ENCODE measurements around the gene FRMD8. TPM values are rescaled to one million over a fixed set of nuclear protein-coding genes. Genes with fewer than 3 reads are reported as not detected.

FRMD8 gene
- total RNA-seq, 1 experiment from 2014 or later, result 51.1 TPM

DNA sequence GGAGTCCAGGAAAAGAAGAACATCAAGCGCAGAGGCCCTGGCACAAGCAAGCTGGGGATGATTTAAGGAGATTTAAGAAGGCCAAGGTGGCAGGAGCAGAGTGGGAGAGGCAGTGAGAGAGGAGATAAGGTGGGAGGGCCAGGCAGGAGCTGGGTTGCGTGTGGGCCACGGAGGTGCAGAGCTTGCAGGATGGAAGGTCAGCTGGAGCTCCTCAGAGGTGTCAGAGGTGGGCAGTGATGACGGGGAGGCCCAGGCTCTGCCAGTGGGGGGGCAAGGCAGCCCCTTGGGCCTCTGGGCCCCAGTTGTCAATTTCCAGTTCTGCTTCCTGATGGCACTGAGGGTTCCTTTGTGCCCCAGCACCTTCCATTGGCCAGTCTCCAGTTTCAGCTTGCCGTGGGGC lies 6.5 kb downstream of the FRMD8 start:
- POLR2A ChIA-PET (ENCODE audit: low non-redundant PET), result no interaction called here
- no peak for DNase-seq (ENCODE audit: low spot score)
- no peak for TF ChIP-seq EZH2 (IDR thresholded peaks at IDR 0.05; ENCODE audit: borderline replicate concordance, low read depth, low read length, poor library complexity, severe bottlenecking)
- no peak for TF ChIP-seq CTCF (conservative IDR thresholded peaks at IDR 0.05; ENCODE audit: low read depth, low read length)
- Histone ChIP-seq H3K4me3 (ENCODE audit: low read depth, low read length, poor library complexity, severe bottlenecking) (no peak overlapping the region), H3K36me3 (ENCODE audit: insufficient read depth, low read length, poor library complexity, severe bottlenecking) (peaks cover 29% of the 10 kb centered on the region), H3K27ac (ENCODE audit: low read depth, low read length, poor library complexity, severe bottlenecking) (no peak overlapping the region), H3K4me1 (ENCODE audit: insufficient read depth, low read length, poor library complexity, severe bottlenecking) (peaks cover 34% of the 10 kb centered on the region), H3K9me3 (ENCODE audit: low read depth, low read length, poor library complexity, severe bottlenecking) (no peaks in the 10 kb centered on the region), H3K27me3 (replicated peaks; ENCODE audit: insufficient read depth, low read depth, low read length, poor library complexity) (no peaks in the 10 kb centered on the region)
- BruUV-seq (replicated peaks), result no TSS peak
- CTCF ChIA-PET, result no interaction called here
- intact Hi-C loops (cut with micrococcal nuclease; ENCODE audit: unreplicated experiment), result no loop called here

DNA sequence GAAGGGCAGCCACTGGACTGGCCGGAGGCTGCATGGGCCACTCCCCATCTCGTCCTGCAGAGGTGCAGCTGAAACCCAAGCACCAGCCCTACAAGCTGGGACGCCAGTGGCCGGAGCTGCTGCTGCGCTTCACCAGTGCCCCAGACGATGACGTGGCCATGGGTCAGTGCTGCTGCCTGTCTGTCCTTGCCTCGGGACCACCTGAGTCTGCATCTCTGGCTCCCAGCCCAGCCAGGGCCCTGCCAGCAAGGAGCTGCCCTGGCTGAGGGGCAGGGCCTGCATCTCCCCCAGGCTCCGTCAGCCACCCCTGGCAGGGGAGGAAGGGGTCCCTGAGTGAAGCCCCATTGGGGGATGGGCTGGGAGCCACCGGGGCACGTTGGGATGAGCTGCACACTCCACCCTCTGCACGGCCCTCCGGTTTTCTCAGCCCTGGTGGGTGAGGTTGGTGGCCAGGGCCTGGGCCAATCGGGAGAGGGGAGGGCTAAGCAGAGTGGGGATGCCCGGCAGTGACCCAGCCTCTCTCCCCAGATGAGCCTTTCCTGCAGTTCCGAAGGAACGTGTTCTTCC lies 7.2 kb downstream of the FRMD8 start:
- ChIA-PET CTCF (no interaction called here), POLR2A (ENCODE audit: low non-redundant PET) (no interaction called here)
- Histone ChIP-seq H3K27ac (ENCODE audit: low read depth, low read length, poor library complexity, severe bottlenecking) (peak overlapping the region; percentile 5), H3K27me3 (replicated peaks; ENCODE audit: insufficient read depth, low read depth, low read length, poor library complexity) (no peaks in the 10 kb centered on the region), H3K4me1 (ENCODE audit: insufficient read depth, low read length, poor library complexity, severe bottlenecking) (peaks cover 27% of the 10 kb centered on the region), H3K9me3 (ENCODE audit: low read depth, low read length, poor library complexity, severe bottlenecking) (no peaks in the 10 kb centered on the region), H3K4me3 (ENCODE audit: low read depth, low read length, poor library complexity, severe bottlenecking) (no peak overlapping the region), H3K36me3 (ENCODE audit: insufficient read depth, low read length, poor library complexity, severe bottlenecking) (peaks cover 34% of the 10 kb centered on the region)
- DNase-seq (ENCODE audit: low spot score), result no peak
- no TSS peak for BruUV-seq (replicated peaks)
- intact Hi-C loops (cut with micrococcal nuclease; ENCODE audit: unreplicated experiment), result no loop called here
- TF ChIP-seq EZH2 (IDR thresholded peaks at IDR 0.05; ENCODE audit: borderline replicate concordance, low read depth, low read length, poor library complexity, severe bottlenecking), result no peak
- no peak for TF ChIP-seq CTCF (conservative IDR thresholded peaks at IDR 0.05; ENCODE audit: low read depth, low read length)

DNA sequence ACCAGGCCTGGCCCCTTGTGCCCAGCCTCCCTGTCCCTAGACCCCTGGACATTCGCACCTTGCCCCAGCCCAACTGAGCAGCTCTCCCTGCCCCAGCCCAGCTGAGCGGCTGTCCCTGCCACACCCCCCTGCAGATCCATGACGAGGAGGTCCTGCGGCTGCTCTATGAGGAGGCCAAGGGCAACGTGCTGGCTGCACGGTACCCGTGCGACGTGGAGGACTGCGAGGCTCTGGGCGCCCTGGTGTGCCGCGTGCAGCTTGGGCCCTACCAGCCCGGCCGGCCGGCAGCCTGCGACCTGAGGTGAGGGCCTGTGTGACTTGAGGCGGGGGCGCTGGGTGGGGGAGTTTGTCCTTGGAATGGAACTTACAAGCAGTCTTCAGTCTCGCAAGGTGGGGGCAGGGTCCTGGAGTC lies 7.7 kb downstream of the FRMD8 start:
- no peak for TF ChIP-seq CTCF (conservative IDR thresholded peaks at IDR 0.05; ENCODE audit: low read depth, low read length)
- no peak for TF ChIP-seq EZH2 (IDR thresholded peaks at IDR 0.05; ENCODE audit: borderline replicate concordance, low read depth, low read length, poor library complexity, severe bottlenecking)
- Histone ChIP-seq H3K27ac (ENCODE audit: low read depth, low read length, poor library complexity, severe bottlenecking) (peak overlapping the region; percentile 5), H3K9me3 (ENCODE audit: low read depth, low read length, poor library complexity, severe bottlenecking) (no peaks in the 10 kb centered on the region), H3K4me1 (ENCODE audit: insufficient read depth, low read length, poor library complexity, severe bottlenecking) (peaks cover 21% of the 10 kb centered on the region), H3K36me3 (ENCODE audit: insufficient read depth, low read length, poor library complexity, severe bottlenecking) (peaks cover 34% of the 10 kb centered on the region), H3K4me3 (ENCODE audit: low read depth, low read length, poor library complexity, severe bottlenecking) (no peak overlapping the region), H3K27me3 (replicated peaks; ENCODE audit: insufficient read depth, low read depth, low read length, poor library complexity) (no peaks in the 10 kb centered on the region)
- no peak for DNase-seq (ENCODE audit: low spot score)
- intact Hi-C loops (cut with micrococcal nuclease; ENCODE audit: unreplicated experiment), result no loop called here
- ChIA-PET POLR2A (ENCODE audit: low non-redundant PET) (no interaction called here), CTCF (no interaction called here)
- BruUV-seq (replicated peaks), result no TSS peak

All from A673 (cell line).